Measurements from ENCODE around the gene ANKS1A.

Gene ANKS1A

GRCh38 chr6:34867484-34867883 is 21.6 kb upstream of the ANKS1A start:
- TF ChIP-seq, protein P1, sequence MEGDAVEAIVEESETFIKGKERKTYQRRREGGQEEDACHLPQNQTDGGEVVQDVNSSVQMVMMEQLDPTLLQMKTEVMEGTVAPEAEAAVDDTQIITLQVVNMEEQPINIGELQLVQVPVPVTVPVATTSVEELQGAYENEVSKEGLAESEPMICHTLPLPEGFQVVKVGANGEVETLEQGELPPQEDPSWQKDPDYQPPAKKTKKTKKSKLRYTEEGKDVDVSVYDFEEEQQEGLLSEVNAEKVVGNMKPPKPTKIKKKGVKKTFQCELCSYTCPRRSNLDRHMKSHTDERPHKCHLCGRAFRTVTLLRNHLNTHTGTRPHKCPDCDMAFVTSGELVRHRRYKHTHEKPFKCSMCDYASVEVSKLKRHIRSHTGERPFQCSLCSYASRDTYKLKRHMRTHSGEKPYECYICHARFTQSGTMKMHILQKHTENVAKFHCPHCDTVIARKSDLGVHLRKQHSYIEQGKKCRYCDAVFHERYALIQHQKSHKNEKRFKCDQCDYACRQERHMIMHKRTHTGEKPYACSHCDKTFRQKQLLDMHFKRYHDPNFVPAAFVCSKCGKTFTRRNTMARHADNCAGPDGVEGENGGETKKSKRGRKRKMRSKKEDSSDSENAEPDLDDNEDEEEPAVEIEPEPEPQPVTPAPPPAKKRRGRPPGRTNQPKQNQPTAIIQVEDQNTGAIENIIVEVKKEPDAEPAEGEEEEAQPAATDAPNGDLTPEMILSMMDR (conservative IDR thresholded peaks at IDR 0.05; ENCODE audit: low read depth, low read length) = no peak
- Histone ChIP-seq H4K20me1 (ENCODE audit: insufficient read depth) (no peaks in the 10 kb centered on the region), H3K27me3 (ENCODE audit: insufficient read depth, low read depth) (no peaks in the 10 kb centered on the region), H3K27ac (no peak overlapping the region), H3K9ac (no peak overlapping the region), H3K4me3 (IDR thresholded peaks at IDR 0.05; ENCODE audit: insufficient read depth, low read depth, low read length) (no peak overlapping the region), H2AFZ (ENCODE audit: low read depth) (no peak overlapping the region), H3K4me2 (no peak overlapping the region), H3K4me1 (ENCODE audit: low read depth, poor library complexity, severe bottlenecking) (peaks cover 8% of the 10 kb centered on the region), H3K79me2 (ENCODE audit: insufficient read depth, low read depth) (no peaks in the 10 kb centered on the region), H3K36me3 (ENCODE audit: insufficient read depth) (0 out of 2 replicates have a peak, but pooled peaks cover 3% of the 10 kb centered on the region)

- Histone ChIP-seq H3K36me3 (ENCODE audit: insufficient read depth) (0 out of 2 replicates have a peak, but pooled peaks cover 3% of the 10 kb centered on the region), H3K27me3 (ENCODE audit: insufficient read depth, low read depth) (no peaks in the 10 kb centered on the region)
- TF ChIP-seq, protein P1 (conservative IDR thresholded peaks at IDR 0.05; ENCODE audit: low read depth, low read length) = no peak
Measured at GRCh38 chr6:34871853-34872252, 17.2 kb upstream of the ANKS1A start.

GRCh38 chr6:34872332-34872731 is 16.7 kb upstream of the ANKS1A start:
- Histone ChIP-seq H3K27ac (no peak overlapping the region), H2AFZ (ENCODE audit: low read depth) (no peak overlapping the region), H3K4me1 (ENCODE audit: low read depth, poor library complexity, severe bottlenecking) (no peaks in the 10 kb centered on the region), H4K20me1 (ENCODE audit: insufficient read depth) (no peaks in the 10 kb centered on the region), H3K36me3 (ENCODE audit: insufficient read depth) (0 out of 2 replicates have a peak, but pooled peaks cover 3% of the 10 kb centered on the region), H3K9ac (no peak overlapping the region), H3K4me2 (no peak overlapping the region), H3K4me3 (IDR thresholded peaks at IDR 0.05; ENCODE audit: insufficient read depth, low read depth, low read length) (no peak overlapping the region), H3K27me3 (ENCODE audit: insufficient read depth, low read depth) (no peaks in the 10 kb centered on the region), H3K79me2 (ENCODE audit: insufficient read depth, low read depth) (no peaks in the 10 kb centered on the region)
- TF ChIP-seq, protein P1 (conservative IDR thresholded peaks at IDR 0.05; ENCODE audit: low read depth, low read length) = no peak

More at GRCh38 chr6:34871853-34872252, 17.2 kb upstream of the ANKS1A start:
- no peaks in the 10 kb centered on the region for H3K4me1 ChIP-seq (ENCODE audit: low read depth, poor library complexity, severe bottlenecking)
- H3K9ac ChIP-seq = no peak overlapping the region
- H2AFZ ChIP-seq (ENCODE audit: low read depth) = no peak overlapping the region
- H3K27ac ChIP-seq = no peak overlapping the region
- no peak overlapping the region for H3K4me2 ChIP-seq
- H3K79me2 ChIP-seq (ENCODE audit: insufficient read depth, low read depth) = no peaks in the 10 kb centered on the region
- no peaks in the 10 kb centered on the region for H4K20me1 ChIP-seq (ENCODE audit: insufficient read depth)
- H3K4me3 ChIP-seq (IDR thresholded peaks at IDR 0.05; ENCODE audit: insufficient read depth, low read depth, low read length) = no peak overlapping the region

DNA sequence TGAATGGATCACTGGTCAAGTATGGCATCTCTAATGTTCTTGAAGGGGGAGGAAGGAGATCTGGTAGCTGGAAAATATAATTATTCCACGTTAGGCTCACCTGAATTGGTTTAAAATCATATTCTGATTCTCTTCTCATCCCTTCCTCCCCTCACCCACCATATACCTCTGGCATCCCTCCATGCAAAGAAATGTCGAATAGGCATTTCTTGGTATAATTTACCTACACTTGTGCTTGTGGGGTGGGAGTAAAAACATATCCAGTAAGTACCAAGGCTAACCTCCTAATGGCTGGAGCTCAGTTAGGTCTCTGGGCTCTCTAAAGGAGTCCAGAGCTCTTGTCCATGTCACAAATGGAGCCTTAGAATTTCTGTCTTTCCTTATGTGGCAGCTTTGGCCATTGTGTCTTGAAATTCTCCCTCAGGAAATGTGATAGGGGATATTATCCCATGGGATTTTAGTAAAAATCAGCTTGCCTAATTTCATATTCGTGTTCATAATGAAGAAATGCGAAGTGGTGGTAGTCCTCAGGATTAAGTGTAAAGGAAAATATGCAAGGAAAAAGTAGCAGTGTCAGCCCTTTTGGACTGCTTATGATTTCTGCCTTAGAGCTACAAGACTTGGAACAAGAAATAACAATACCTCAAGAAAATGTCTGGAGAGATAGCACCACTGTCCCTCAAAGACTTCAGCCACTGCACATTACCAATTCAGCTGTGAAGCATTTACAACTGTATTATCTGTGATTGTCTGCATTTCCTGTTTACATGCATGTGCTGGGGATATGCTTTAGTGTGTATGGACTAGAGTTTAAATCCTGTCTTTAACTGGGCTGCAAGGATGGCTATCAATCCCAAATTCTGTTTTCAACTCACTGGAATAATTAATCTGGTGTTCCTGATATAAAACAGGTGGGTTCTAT is 13.5 kb upstream of the ANKS1A start:
- Histone ChIP-seq H3K4me2 (no peak overlapping the region), H3K4me3 (IDR thresholded peaks at IDR 0.05; ENCODE audit: insufficient read depth, low read depth, low read length) (no peak overlapping the region), H4K20me1 (ENCODE audit: insufficient read depth) (no peaks in the 10 kb centered on the region), H2AFZ (ENCODE audit: low read depth) (no peak overlapping the region), H3K27ac (no peak overlapping the region), H3K27me3 (ENCODE audit: insufficient read depth, low read depth) (no peaks in the 10 kb centered on the region), H3K4me1 (ENCODE audit: low read depth, poor library complexity, severe bottlenecking) (peaks cover 13% of the 10 kb centered on the region), H3K36me3 (ENCODE audit: insufficient read depth) (no peaks in the 10 kb centered on the region; the same call in 1 of the 2 replicates), H3K9ac (no peak overlapping the region), H3K79me2 (ENCODE audit: insufficient read depth, low read depth) (no peaks in the 10 kb centered on the region)
- TF ChIP-seq, protein P1 (conservative IDR thresholded peaks at IDR 0.05; ENCODE audit: low read depth, low read length) = no peak

All from KMS-11 (cell line).